ENCODE data around the gene LMTK2. TPM values are rescaled to one million over a fixed set of nuclear protein-coding genes. Genes with fewer than 3 reads are reported as not detected.

LMTK2 gene
- total and polyA plus RNA-seq, 2 donors (not counting 1 experiment from before 2014, with no cell fraction given) = 4.9 to 13.1 TPM

DNA sequence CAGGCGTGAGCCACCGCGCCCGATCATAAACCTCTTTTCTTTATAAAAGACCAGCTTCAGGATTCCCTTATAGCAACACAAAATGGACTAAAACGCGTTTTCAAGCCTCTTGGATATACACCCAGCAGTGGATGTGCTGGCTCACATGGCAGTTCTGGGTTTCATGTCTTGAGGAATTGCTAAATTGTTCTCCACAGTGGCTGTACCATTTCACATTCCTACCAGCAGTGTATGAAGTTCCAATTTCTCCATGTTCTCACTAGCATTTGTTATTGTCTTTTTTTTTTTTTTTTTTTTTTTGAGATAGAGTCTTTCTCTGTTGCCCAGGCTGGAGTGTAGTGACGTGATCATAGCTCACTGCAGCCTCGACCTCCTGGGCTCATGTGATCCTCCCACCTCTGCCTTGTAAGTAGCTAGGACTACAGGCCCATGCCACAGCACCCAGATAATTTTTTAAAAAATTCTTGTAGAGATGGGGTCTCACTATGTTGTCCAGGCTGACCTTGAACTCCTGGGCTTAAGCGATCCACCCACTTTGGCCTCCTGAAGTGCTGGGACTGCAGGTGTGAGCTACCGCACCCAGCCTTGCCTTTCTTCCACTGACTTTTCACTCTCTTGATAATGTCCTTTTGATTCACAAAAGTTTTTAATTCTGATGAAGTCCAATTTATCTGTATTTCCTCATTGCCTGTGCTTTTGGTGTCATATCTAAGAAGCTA, 127.9 kb downstream of the LMTK2 start:
- Histone ChIP-seq H3K4me2 (replicated peaks; ENCODE audit: low read depth, low read length, poor library complexity, severe bottlenecking) (no peak overlapping the region), H3K27ac (ENCODE audit: low read length in 2 of 2) (no peak overlapping the region), H2AFZ (ENCODE audit: insufficient read depth, low read depth, low read length, poor library complexity, severe bottlenecking) (no peak overlapping the region), H3K9me3 (ENCODE audit: control extremely low read depth in 1 of 3, control insufficient read depth in 2 of 3, insufficient read depth in 1 of 3, low read length in 2 of 3) (no peaks in the 10 kb centered on the region), H3K27me3 (replicated peaks in 1 of 4; ENCODE audit: control extremely low read depth in 1 of 4, control insufficient read depth in 3 of 4, insufficient read depth in 4 of 4, low read length in 3 of 4) (no peaks in the 10 kb centered on the region), H3K9ac (ENCODE audit: low read length) (no peak overlapping the region), H3K36me3 (replicated peaks in 1 of 2; ENCODE audit: control extremely low read depth in 1 of 2, control insufficient read depth in 1 of 2, extremely low read depth in 1 of 2, insufficient read depth in 2 of 2, low read length in 1 of 2) (peaks cover 0 to 50% of the 10 kb centered on the region in 2 experiments), H4K20me1 (ENCODE audit: control insufficient read depth, insufficient read depth, low read length, poor library complexity, severe bottlenecking) (no peaks in the 10 kb centered on the region), H3K79me2 (ENCODE audit: control insufficient read depth, insufficient read depth, low read length) (no peaks in the 10 kb centered on the region), H3K4me1 (ENCODE audit: control insufficient read depth in 2 of 2, insufficient read depth in 2 of 2, low read length in 2 of 2) (no peaks in the 10 kb centered on the region), H3K4me3 (ENCODE audit: control extremely low read depth in 1 of 5, extremely low read depth in 1 of 5, insufficient read depth in 1 of 5, low read depth in 2 of 5, low read length in 4 of 5) (no peak overlapping the region)
- TF ChIP-seq, protein P1, sequence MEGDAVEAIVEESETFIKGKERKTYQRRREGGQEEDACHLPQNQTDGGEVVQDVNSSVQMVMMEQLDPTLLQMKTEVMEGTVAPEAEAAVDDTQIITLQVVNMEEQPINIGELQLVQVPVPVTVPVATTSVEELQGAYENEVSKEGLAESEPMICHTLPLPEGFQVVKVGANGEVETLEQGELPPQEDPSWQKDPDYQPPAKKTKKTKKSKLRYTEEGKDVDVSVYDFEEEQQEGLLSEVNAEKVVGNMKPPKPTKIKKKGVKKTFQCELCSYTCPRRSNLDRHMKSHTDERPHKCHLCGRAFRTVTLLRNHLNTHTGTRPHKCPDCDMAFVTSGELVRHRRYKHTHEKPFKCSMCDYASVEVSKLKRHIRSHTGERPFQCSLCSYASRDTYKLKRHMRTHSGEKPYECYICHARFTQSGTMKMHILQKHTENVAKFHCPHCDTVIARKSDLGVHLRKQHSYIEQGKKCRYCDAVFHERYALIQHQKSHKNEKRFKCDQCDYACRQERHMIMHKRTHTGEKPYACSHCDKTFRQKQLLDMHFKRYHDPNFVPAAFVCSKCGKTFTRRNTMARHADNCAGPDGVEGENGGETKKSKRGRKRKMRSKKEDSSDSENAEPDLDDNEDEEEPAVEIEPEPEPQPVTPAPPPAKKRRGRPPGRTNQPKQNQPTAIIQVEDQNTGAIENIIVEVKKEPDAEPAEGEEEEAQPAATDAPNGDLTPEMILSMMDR (IDR thresholded peaks at IDR 0.05) = no peak
- no peak for TF ChIP-seq EZH2 (IDR thresholded peaks at IDR 0.05; ENCODE audit: borderline replicate concordance, insufficient read depth, low read depth, low read length, poor library complexity, severe bottlenecking)
- no peaks in the 10 kb centered on the region for H3K27me3 Mint-ChIP-seq
- DNase-seq = no peak
- WGBS (ENCODE audit: insufficient coverage) = 98% methylated on average over 8 of the region's 10 CpGs
- CTCF ChIA-PET = interaction anchor here (0.9 to 1.2 kb wide), 2 partner anchors 66 to 68 kb away, joined by 3 to 6 read pairs; no protein-coding TSS in a partner anchor
- no peak overlapping the region for H3K27ac Mint-ChIP-seq
- H3K9me3 Mint-ChIP-seq (ENCODE audit: insufficient read depth) = no peaks in the 10 kb centered on the region
- POLR2A ChIA-PET = no interaction called here
- no peak overlapping the region for H3K4me3 Mint-ChIP-seq
- no peak for ATAC-seq (ENCODE audit: low read depth)
- no peaks in the 10 kb centered on the region for H3K4me1 Mint-ChIP-seq
- intact Hi-C loops (cut with micrococcal nuclease) = no loop called here

GRCh38 chr7:98235901-98236300, 129.2 kb downstream of the LMTK2 start:
- Histone ChIP-seq H4K20me1 (ENCODE audit: control insufficient read depth, insufficient read depth, low read length, poor library complexity, severe bottlenecking) (no peaks in the 10 kb centered on the region), H3K27ac (ENCODE audit: low read length in 2 of 2) (no peak overlapping the region), H3K4me2 (replicated peaks; ENCODE audit: low read depth, low read length, poor library complexity, severe bottlenecking) (no peak overlapping the region), H3K9me3 (ENCODE audit: control extremely low read depth in 1 of 3, control insufficient read depth in 2 of 3, insufficient read depth in 1 of 3, low read length in 2 of 3) (no peaks in the 10 kb centered on the region), H3K27me3 (replicated peaks in 1 of 4; ENCODE audit: control extremely low read depth in 1 of 4, control insufficient read depth in 3 of 4, insufficient read depth in 4 of 4, low read length in 3 of 4) (no peaks in the 10 kb centered on the region), H3K4me1 (ENCODE audit: control insufficient read depth in 2 of 2, insufficient read depth in 2 of 2, low read length in 2 of 2) (no peaks in the 10 kb centered on the region), H3K9ac (ENCODE audit: low read length) (no peak overlapping the region), H3K79me2 (ENCODE audit: control insufficient read depth, insufficient read depth, low read length) (no peaks in the 10 kb centered on the region), H2AFZ (ENCODE audit: insufficient read depth, low read depth, low read length, poor library complexity, severe bottlenecking) (no peak overlapping the region), H3K36me3 (replicated peaks in 1 of 2; ENCODE audit: control extremely low read depth in 1 of 2, control insufficient read depth in 1 of 2, extremely low read depth in 1 of 2, insufficient read depth in 2 of 2, low read length in 1 of 2) (peaks cover 0 to 48% of the 10 kb centered on the region in 2 experiments), H3K4me3 (ENCODE audit: control extremely low read depth in 1 of 5, extremely low read depth in 1 of 5, insufficient read depth in 1 of 5, low read depth in 2 of 5, low read length in 4 of 5) (no peak overlapping the region)
- no peak for DNase-seq
- no peak overlapping the region for H3K4me3 Mint-ChIP-seq
- CTCF ChIA-PET = no interaction called here
- no peaks in the 10 kb centered on the region for H3K27me3 Mint-ChIP-seq
- intact Hi-C loops (cut with micrococcal nuclease) = no loop called here
- H3K27ac Mint-ChIP-seq = no peak overlapping the region
- no peaks in the 10 kb centered on the region for H3K9me3 Mint-ChIP-seq (ENCODE audit: insufficient read depth)
- POLR2A ChIA-PET = no interaction called here
- ATAC-seq (ENCODE audit: low read depth) = no peak
- 93% methylated on average over 11 of the region's 11 CpGs for WGBS (ENCODE audit: insufficient coverage)
- H3K4me1 Mint-ChIP-seq = no peaks in the 10 kb centered on the region
- TF ChIP-seq EZH2 (IDR thresholded peaks at IDR 0.05; ENCODE audit: borderline replicate concordance, insufficient read depth, low read depth, low read length, poor library complexity, severe bottlenecking) = no peak
- TF ChIP-seq, protein P1 (IDR thresholded peaks at IDR 0.05) = no peak

Measured in B cell (primary cell).